Gastroesophageal sphincter (tissue), 4 donors: ENCODE data around the gene MADD. TPM values are rescaled to one million over a fixed set of nuclear protein-coding genes. Genes with fewer than 3 reads are reported as not detected.

Source experiments
- ATAC-seq: fragments of 150-250 bp; one replicate; pipeline ENCODE4 v1.9.1; 2016; ENCODE audit warnings: mild to moderate bottlenecking, moderate library complexity
- H3K27ac ChIP-seq, 4 donors: fragments of 200-600 bp; sonication (generic) in 3 of 4; 1 replicate in 3 of 4; 2 replicates in 1 of 4; pipeline ENCODE4 v1.5.1; 2016 to 2019
- H3K27me3 ChIP-seq: fragments of 200-600 bp; sonication (generic); one replicate; pipeline ENCODE4 v1.5.1; 2019
- H3K36me3 ChIP-seq, 2 donors: fragments of 200-600 bp; sonication (generic); one replicate each; pipeline ENCODE4 v1.5.1; 2019; ENCODE audit warnings: control low read depth in 1 of 2
- H3K4me1 ChIP-seq, 3 donors: fragments of 200-600 bp; sonication (generic); 1 replicate in 2 of 3; 2 replicates in 1 of 3; pipeline ENCODE4 v1.5.1; 2016 to 2019; ENCODE audit warnings: control low read depth in 2 of 3
- H3K4me3 ChIP-seq, 2 donors: fragments of 200-600 bp; sonication (generic); one replicate each; pipeline ENCODE4 v1.5.1; 2019; ENCODE audit warnings: mild to moderate bottlenecking in 1 of 2, moderate library complexity in 1 of 2
- H3K9me3 ChIP-seq, 3 donors: fragments of 200-600 bp; sonication (generic); one replicate each; pipeline ENCODE4 v1.5.1; 2017 to 2019; ENCODE audit warnings: control low read depth in 2 of 3
- EP300 ChIP-seq: sonication (generic); formaldehyde crosslinking; IDR thresholded peaks from one replicate; pipeline ENCODE4 v1.6.1; 2017; ENCODE audit warnings: antibody characterized with exemption, mild to moderate bottlenecking
- POLR2A ChIP-seq, 2 donors: fragments of 450-650 bp; IDR thresholded peaks; one replicate each; pipeline ENCODE4 v1.6.1; 2017; ENCODE audit warnings: antibody characterized with exemption in 2 of 2, mild to moderate bottlenecking in 2 of 2, moderate library complexity in 1 of 2
- POLR2AphosphoS5 ChIP-seq: sonication (generic); formaldehyde crosslinking; IDR thresholded peaks from one replicate; pipeline ENCODE4 v1.6.1; 2017; ENCODE audit warnings: antibody characterized with exemption
- WGBS, 2 donors: methylation state at CpG; one replicate each; pipeline ENCODE4 v1.1.5; 2018; ENCODE audit warnings: low coverage in 1 of 2; 5-methylcytosine and 5-hydroxymethylcytosine counted together
- total RNA-seq, 4 donors: library from RNA; depleted of rRNA; stranded (reverse); fragments of >200 nt; gene quantifications; one replicate each; pipeline ENCODE4 v1.1.0, GENCODE V29; 2016
- TF ChIP-seq, protein P1 (sequence below), 4 experiments: fragments of 200-600 bp in 2 of 4; fragments of 450-650 bp in 2 of 4; sonication (generic) in 1 of 4; IDR thresholded peaks; one replicate each; pipeline ENCODE4 v1.5.1; 2017 to 2019; ENCODE audit warnings: antibody characterized with exemption in 4 of 4, mild to moderate bottlenecking in 2 of 4, moderate library complexity in 2 of 4

The MADD gene
- total RNA-seq, 4 donors from 2014 or later = 23.7 to 33.9 (median 29.4) TPM

DNA sequence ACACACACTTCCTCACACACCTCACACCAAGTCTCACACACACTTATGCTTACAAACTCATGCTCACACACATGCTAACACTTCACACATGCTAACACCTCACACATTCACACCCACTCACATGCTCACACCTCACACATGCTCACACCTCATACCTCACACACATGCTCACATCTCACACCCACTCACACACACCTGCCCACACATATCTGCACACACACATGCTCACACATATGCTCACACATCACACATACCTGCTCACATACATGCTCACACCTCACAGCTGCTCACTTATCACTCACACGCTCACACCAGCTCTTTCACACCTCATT is 87.0 kb downstream of the MADD start:
- Histone ChIP-seq H3K4me3 (no peak overlapping the region), H3K4me1 (peaks cover 0 to 32% (median 0%) of the 10 kb centered on the region in 3 donors), H3K27ac (no peak overlapping the region), H3K27me3 (no peaks in the 10 kb centered on the region), H3K36me3 (no peaks in the 10 kb centered on the region), H3K9me3 (no peaks in the 10 kb centered on the region)
- 86 to 88% methylated on average over 1 of the region's 1 CpG for WGBS, 2 donors
- no peak for TF ChIP-seq POLR2AphosphoS5
- TF ChIP-seq EP300 = no peak
- TF ChIP-seq, protein P1, sequence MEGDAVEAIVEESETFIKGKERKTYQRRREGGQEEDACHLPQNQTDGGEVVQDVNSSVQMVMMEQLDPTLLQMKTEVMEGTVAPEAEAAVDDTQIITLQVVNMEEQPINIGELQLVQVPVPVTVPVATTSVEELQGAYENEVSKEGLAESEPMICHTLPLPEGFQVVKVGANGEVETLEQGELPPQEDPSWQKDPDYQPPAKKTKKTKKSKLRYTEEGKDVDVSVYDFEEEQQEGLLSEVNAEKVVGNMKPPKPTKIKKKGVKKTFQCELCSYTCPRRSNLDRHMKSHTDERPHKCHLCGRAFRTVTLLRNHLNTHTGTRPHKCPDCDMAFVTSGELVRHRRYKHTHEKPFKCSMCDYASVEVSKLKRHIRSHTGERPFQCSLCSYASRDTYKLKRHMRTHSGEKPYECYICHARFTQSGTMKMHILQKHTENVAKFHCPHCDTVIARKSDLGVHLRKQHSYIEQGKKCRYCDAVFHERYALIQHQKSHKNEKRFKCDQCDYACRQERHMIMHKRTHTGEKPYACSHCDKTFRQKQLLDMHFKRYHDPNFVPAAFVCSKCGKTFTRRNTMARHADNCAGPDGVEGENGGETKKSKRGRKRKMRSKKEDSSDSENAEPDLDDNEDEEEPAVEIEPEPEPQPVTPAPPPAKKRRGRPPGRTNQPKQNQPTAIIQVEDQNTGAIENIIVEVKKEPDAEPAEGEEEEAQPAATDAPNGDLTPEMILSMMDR (IDR thresholded peaks at IDR 0.05) = no peak
- no peak for TF ChIP-seq POLR2A (IDR thresholded peaks at IDR 0.05)
- ATAC-seq = no peak

DNA sequence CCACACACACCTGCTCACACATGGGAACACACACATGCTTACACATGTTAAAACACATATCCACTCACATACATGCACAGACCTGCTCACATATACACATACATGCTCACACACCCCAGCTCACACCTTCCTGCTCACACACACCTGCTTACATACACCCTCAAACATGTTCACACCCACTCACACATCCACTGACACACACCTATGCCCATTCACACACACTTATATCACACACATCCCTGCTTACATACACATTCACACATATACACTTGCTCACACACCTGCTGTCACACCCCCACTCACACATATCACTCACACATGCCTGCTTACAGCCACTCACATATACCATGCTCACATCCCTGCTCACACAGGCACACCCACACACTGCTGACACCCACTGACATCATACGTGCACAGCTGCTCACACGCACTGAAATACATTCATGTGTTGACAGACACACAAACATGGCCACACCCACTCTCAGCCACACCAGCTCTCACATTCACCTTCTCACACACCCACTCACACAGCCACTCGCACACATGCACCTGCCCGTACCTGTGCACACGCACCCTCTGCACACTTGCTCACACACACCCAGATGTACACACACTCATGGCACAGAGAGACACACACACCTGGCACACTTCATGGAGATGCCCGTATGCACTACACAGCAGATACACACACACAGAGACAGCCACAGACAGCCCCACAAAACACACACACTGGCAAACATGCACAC is 88.2 kb downstream of the MADD start:
- Histone ChIP-seq H3K4me1 (peaks cover 0 to 32% (median 0%) of the 10 kb centered on the region in 3 donors), H3K4me3 (no peak overlapping the region), H3K36me3 (no peaks in the 10 kb centered on the region), H3K27ac (no peak overlapping the region), H3K9me3 (no peaks in the 10 kb centered on the region), H3K27me3 (no peaks in the 10 kb centered on the region)
- no peak for ATAC-seq
- TF ChIP-seq POLR2A (IDR thresholded peaks at IDR 0.05) (no peak), EP300 (no peak), POLR2AphosphoS5 (no peak)
- TF ChIP-seq, protein P1 (IDR thresholded peaks at IDR 0.05) = no peak
- 59 to 82% methylated on average over 2 to 4 of the region's 6 CpGs for WGBS, 2 donors

DNA sequence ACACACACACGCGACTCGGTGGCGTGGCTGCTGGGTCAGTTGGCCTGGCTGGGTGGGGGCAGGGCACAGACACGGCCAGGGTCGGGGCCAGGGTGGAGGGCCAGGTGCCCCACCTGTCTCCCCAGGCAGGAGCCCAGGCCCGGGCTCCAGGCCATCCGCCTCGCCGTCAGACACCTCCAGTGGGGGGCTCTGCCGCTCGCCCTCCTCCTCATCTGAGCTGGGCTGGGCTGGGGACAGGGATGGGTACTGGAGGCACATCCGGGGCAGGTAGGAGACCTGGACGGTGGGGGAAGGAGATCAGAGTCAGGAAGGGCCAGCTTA is 88.8 kb downstream of the MADD start:
- Histone ChIP-seq H3K36me3 (no peaks in the 10 kb centered on the region), H3K27me3 (no peaks in the 10 kb centered on the region), H3K9me3 (no peaks in the 10 kb centered on the region), H3K4me1 (peaks cover 0 to 32% (median 0%) of the 10 kb centered on the region in 3 donors), H3K4me3 (no peak overlapping the region), H3K27ac (no peak overlapping the region)
- WGBS, 2 donors = 33% methylated on average over 1 of the region's 14 CpGs; no CpG with 5 or more reads in 1 of the 2 donors
- ATAC-seq = no peak
- TF ChIP-seq POLR2A (IDR thresholded peaks at IDR 0.05) (no peak), POLR2AphosphoS5 (no peak), EP300 (no peak)
- TF ChIP-seq, protein P1 (IDR thresholded peaks at IDR 0.05) = no peak

- Histone ChIP-seq H3K27ac (no peak overlapping the region), H3K36me3 (no peaks in the 10 kb centered on the region), H3K4me3 (no peak overlapping the region), H3K9me3 (no peaks in the 10 kb centered on the region), H3K4me1 (peaks cover 0 to 32% (median 0%) of the 10 kb centered on the region in 3 donors), H3K27me3 (no peaks in the 10 kb centered on the region)
- 78% methylated on average over 6 of the region's 7 CpGs; no CpG with 5 or more reads in 1 of the 2 donors for WGBS, 2 donors
- TF ChIP-seq, protein P1 (IDR thresholded peaks at IDR 0.05) = no peak
- TF ChIP-seq EP300 (no peak), POLR2A (IDR thresholded peaks at IDR 0.05) (no peak)
- no peak for ATAC-seq
These were observed 89.2 kb downstream of the MADD start for GRCh38 chr11:47359162-47359561.

DNA sequence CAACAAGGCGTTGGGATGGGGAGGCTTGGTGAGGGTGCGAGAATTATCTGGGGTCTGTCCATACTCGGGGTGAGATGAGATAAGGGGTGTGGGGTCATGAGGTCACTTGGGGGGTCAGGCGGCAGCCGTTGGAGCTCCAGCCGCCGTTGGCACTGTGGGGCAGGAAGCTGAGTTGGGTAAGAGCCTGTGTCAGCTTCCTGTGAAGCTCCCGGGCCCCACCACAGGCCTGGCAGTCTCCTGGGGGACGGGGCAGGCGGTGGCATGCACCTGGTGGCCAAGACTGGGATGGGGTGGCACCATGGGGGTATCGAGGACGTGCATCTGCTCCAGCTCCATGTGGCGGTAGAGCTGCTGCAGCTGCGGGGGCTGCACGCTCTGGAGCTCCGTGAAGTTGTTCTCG is 89.7 kb downstream of the MADD start:
- TF ChIP-seq POLR2AphosphoS5 (no peak), POLR2A (IDR thresholded peaks at IDR 0.05) (no peak), EP300 (no peak)
- TF ChIP-seq, protein P1 (IDR thresholded peaks at IDR 0.05) = no peak

More for the DNA sequence above, 89.7 kb downstream of the MADD start:
- Histone ChIP-seq H3K4me3 (no peak overlapping the region), H3K4me1 (peaks cover 0 to 30% (median 0%) of the 10 kb centered on the region in 3 donors), H3K36me3 (no peaks in the 10 kb centered on the region), H3K9me3 (no peaks in the 10 kb centered on the region), H3K27ac (no peak overlapping the region), H3K27me3 (no peaks in the 10 kb centered on the region)
- WGBS, 2 donors = 73 to 85% methylated on average over 3 to 12 of the region's 17 CpGs
- ATAC-seq = no peak
